RKO (cell line): Measurements from ENCODE around the gene SDHAF2.
"Not testable (repeated sequence)": the region's sequence is repeated elsewhere in the genome, so short reads cannot be mapped to it uniquely, and the experiment has no call there.

Experiments used
- DNase-seq: peaks from one replicate; pipeline ENCODE4 v3.0.0-alpha.2; 2016; ENCODE audit warnings: low spot score

SDHAF2 gene

DNA sequence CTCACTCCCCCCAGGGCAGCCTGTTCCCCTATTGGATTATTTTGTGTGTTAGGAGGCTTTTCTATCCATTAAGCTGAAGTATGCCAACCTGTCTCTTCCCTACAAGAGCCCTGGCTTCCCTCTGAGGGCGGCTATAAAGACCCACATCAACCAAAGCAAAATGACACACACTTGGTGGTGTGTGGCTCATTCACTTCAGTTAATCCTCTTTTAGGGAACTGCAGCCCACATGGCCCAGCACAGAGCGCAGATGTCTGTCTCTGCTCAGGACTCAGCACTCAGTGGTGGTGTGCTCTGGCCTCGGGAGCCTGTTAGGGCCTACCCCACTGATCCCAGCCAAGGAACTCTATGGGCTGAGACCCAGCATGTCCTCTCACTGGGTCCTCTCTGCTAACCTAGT lies 46.4 kb downstream of the SDHAF2 start:
- DNase-seq = no peak

DNA sequence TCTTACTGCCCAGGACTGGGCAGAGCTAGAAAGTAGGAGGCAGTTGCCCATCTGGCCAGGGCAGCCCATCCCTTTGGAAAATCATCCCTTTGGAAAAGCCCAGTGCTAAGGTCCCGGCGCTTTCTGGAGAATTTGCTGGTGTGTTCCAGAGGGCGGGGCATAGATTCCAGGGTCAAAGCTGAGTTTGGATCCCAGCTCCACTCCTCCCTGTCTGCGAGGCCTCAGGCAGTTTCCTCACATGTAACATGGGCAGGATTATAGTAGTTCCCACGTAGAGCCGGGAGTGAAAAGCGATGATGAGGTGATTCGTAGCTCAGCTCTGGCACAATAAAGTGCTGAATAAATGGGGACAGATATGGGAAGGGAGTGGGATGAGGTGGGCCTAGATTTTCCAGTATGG lies 47.2 kb downstream of the SDHAF2 start:
- DNase-seq = no peak

DNA sequence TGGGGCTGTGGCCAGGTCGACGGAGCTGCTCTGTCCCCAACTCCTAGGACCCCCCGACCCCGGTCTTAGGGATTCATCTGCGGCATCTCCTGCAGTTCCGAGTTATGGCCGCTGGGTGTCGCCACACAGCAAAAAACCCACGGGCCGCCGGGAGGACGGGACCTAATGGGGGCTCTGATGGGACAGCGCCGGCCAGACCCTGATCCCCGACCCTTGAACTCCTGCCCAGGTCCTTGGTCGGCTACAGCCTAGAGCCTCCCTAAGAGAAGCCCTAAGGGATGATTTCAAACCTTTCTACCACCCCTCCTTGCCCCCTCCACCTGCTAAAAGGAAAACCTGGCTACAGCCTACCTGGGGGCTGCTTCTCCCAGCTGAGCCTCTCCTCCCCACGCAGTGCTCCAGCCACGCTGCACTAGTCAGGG lies 47.8 kb downstream of the SDHAF2 start:
- no peak for DNase-seq

GRCh38 chr11:61479360-61480058 lies 49.6 kb downstream of the SDHAF2 start:
- DNase-seq = not testable (repeated sequence)

- DNase-seq = no peak
Measured at GRCh38 chr11:61480261-61480993, 50.5 kb downstream of the SDHAF2 start.

DNA sequence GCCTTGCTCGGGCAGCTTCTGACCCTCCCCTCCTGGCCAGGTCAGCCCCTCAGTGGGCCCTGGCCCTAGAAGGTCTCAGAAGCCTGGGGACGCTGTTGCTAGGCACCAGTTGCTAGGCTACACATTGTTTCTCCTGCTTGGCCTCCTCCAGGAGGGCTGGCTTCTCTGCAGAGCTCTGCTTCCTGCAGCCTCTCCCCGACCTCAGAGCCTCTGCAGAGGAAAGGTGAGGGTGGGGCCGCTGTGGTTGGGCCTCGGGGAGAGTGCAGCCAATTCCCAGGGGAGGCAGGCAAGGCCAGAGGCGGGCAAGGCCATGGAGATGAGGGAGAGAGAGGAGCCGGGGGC lies 51.0 kb downstream of the SDHAF2 start:
- DNase-seq = no peak

DNA sequence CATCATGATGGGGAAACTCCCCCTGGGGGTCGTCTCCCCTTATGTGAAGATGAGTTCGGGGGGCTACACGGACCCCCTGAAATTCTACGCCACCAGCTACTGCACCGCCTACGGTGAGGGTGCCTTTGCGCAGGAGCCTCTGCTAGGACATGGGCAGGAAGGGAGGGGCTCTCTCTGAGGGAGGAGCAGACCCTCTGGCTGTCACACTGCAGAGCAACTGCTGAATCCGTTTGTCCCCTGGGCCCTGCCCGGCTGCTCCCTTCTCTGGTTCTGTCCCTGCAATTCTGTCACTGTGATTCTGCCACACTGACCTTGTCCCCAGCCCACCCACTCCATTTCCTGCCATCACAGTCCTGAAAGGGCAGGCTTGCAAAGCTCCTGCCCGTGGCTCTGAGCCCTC lies 51.9 kb downstream of the SDHAF2 start:
- no peak for DNase-seq

- no peak for DNase-seq
Measured at GRCh38 chr11:61482513-61482912, 52.6 kb downstream of the SDHAF2 start.

GRCh38 chr11:61484541-61484940 lies 54.6 kb downstream of the SDHAF2 start:
- no peak for DNase-seq

DNA sequence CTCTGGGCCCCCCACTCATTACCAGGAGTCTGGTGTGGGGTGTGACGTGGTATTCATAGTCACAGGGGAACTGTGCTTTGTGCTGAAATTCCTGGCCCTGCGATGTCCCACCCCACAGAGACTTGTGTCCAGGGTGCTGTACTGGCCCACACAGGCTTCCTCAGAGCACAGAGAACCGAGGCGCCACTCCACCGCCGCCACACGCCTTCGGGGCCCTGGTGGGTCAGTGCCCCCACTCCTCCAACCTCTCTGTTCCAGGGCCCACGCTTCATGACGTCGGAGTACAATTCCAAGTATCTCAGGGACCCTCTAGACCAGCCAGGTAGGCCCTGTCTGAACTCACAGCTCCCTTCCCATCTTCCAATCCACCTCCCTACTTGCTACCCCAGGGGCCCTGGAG lies 55.2 kb downstream of the SDHAF2 start:
- DNase-seq = no peak

- no peak for DNase-seq
Measured at GRCh38 chr11:61486011-61486620, 56.2 kb downstream of the SDHAF2 start.

- DNase-seq = no peak
Measured at GRCh38 chr11:61486779-61487178, 56.9 kb downstream of the SDHAF2 start.

- no peak for DNase-seq
Measured at GRCh38 chr11:61487342-61488025, 57.6 kb downstream of the SDHAF2 start.

DNA sequence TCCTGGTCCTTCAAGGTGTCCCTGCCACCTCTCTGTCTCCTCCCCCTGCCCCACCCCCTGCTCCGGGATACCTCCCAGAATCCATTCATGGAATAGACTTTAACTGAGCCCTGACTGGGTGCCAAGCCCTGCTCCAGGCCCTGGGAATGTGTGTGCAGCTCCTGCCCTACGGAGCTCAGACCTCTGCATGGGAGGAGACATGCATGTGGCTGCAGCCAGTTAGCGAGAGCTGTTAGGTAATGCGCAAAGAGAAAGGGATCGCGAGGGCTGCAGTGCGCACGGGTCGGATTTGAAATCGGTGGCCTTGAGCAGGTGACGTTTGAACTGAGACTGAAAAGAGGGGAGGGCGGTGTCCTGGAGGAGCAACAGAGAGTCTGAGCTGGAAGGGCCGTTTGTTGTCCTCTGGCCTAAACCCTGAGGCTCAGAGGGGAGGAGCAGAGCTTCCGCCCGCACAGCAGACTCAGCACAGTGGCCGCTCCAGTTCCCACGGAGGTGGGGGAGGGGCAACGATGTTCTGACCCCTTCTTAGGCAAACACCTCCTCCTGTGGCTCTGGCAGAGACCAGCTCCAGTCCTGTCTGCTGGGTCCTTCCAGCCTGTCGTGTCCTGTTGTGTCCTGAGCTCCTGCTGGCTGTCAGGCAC lies 58.8 kb downstream of the SDHAF2 start:
- DNase-seq = no peak

GRCh38 chr11:61489833-61490721 lies 60.2 kb downstream of the SDHAF2 start:
- DNase-seq = no peak

GRCh38 chr11:61491736-61492395 lies 61.9 kb downstream of the SDHAF2 start:
- no peak for DNase-seq

- DNase-seq = no peak
Measured at GRCh38 chr11:61494381-61494961, 64.5 kb downstream of the SDHAF2 start.

GRCh38 chr11:61495801-61496601 lies 66.1 kb downstream of the SDHAF2 start:
- no peak for DNase-seq
